GM20000 (cell line): Measurements from ENCODE around the gene MMP10.
A peak's percentile ranks its signal among the peaks of the same experiment; 100 is the strongest.
"Not testable (repeated sequence)": the region's sequence is repeated elsewhere in the genome, so short reads cannot be mapped to it uniquely, and the experiment has no call there.

Experiments
- DNase-seq: peaks from one replicate; pipeline ENCODE4 v3.0.0; 2012; ENCODE audit warnings: low spot score
- CTCF ChIP-seq: IDR thresholded peaks from 2 replicates; pipeline ENCODE4 v1.5.1; 2012; ENCODE audit warnings: mild to moderate bottlenecking, control low read depth; ENCODE audit errors: extremely low read depth, missing control alignments

The MMP10 gene

DNA sequence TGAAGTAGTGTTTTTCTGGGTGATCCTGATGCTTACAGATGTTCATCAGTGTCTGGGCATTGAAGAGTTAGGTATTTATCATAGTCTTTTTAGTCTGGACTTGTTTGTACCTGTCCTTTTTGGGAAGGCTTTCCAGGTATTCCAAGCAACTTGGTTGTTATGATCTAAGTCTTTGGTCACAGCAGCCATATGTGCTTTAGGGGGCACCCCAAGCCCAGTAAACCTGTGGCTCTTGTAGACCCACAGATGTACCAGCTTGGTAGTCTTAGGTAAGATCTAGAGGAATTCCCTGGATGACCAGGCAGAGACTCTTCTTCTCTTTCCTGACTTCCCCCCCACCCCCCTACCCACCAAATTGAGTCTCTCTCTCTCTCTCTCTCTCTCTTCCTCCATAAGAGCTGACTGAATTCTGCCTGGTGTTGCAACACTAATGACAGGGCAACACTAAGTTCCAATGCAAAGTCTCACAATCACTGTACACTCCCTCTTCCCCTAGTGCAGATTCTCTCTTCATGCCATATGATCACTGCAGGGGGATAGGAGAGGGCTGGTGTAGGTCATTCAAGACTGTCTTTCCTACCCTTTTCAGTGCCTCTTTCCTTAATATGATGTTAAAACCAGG lies 31.2 kb downstream of the MMP10 start:
- no peak for DNase-seq
- no peak for TF ChIP-seq CTCF

DNA sequence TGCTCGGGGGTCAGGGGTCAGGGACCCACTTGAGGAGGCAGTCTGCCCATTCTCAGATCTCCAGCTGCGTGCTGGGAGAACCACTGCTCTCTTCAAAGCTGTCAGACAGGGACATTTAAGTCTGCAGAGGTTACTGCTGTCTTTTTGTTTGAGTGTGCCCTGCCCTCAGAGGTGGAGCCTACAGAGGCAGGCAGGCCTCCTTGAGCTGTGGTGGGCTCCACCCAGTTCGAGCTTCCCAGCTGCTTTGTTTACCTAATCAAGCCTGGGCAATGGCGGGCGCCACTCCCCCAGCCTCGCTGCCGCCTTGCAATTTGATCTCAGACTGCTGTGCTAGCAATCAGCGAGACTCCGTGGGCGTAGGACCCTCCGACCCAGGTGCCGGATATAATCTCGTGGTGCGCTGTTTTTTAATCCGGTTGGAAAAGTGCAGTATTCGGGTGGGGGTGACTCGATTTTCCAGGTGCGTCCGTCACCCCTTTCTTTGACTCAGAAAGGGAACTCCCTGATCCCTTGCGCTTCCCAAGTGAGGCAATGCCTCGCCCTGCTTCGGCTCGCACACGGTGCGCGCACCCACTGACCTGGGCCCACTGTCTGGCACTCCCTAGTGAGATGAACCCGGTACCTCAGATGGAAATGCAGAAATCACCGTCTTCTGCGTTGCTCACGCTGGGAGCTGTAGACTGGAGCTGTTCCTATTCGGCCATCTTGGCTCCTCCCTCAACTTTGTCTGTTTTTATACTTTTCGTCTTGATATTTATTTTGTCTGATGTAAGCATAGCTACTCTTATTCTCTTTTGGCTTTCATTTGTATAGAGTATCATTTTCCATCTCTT lies 33.5 kb downstream of the MMP10 start:
- not testable (repeated sequence) for DNase-seq

DNA sequence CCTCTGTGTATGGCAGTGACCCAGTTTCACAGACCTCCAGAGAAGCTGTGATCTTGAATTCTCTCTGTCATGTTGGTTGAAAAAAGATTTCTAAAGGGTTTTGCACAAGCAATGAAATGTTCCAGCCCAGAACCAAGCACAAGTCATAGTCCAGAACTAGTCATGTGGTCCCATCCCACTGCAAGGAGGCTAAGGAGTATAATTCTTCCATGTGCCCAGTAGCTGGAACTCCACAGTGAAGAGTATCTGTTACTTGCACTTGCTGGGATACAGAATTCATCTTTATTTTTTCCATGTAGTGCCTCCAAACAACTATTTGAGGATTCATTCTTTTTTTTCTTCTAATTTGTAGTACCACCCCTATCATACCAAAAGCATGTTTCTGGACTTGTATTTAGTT lies 45.8 kb downstream of the MMP10 start:
- no peak for TF ChIP-seq CTCF

GRCh38 chr11:102733232-102733875 lies 47.1 kb downstream of the MMP10 start:
- peak; percentile 58 for DNase-seq
- TF ChIP-seq CTCF: peak; percentile 60

More for the DNA sequence above, 45.8 kb downstream of the MMP10 start:
- DNase-seq: no peak

DNA sequence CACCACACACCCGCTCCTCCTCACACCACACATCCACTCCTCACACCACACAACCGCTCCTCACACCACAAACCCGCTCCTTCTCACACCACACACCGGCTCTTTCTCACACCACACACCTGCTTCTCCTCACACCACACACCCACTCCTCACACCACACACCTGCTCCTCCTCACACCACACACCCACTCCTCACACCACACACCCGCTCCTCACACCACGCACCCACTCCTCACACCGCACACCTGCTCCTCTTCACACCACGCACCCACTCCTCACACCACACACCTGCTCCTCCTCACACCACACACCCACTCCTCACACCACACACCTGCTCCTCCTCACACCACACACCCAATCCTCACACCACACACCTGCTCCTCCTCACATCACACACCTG lies 49.5 kb downstream of the MMP10 start:
- not testable (repeated sequence) for DNase-seq

DNA sequence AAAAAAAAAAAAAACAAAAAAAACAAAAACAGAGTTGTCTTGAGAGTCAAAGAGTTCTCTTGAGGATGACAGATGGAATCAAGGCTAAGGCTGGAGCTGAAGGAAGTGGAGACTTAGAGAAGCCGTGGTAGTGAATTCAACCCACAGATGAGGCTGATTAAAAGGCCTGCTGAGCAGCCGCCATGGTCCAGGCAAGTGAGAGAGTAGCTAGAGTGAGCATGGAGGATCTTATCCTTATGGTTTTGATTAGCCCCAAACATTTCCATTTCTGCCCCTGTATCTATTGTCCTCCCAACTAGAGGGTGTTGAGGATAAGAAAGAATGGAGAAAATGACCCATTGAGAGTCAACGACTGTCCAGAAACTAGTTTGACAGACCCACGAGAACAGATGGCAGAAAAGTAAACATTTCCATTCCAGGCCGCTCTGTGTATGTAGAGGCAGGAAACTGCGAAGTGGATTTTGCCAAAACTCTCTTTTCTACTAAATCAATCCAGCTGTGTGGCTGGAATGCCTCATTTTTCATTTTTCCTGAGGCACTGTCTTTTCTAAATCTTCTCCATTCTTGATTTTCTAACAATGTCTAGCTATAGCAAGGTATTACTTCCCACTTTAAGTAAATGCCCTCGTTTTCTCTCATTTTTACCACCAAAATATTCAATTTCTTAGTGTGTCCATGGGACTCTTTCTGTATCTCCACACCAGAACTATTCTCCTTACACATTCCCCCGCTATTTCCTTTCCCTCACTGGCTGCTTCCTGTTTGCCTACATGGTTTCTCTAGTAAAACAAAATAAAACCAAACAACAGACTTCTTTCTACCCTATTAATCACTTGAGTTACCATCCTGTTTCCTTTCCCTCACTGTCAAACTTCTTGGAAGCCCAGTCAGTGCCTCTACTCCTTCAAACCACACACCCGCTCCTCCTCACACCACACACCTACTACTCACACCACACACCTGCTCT lies 50.3 kb downstream of the MMP10 start:
- no peak for TF ChIP-seq CTCF
- no peak for DNase-seq

GRCh38 chr11:102727890-102728289 lies 52.5 kb downstream of the MMP10 start:
- no peak for TF ChIP-seq CTCF
- no peak for DNase-seq
